ENCODE results near the gene CEP112. TPM values are rescaled to one million over a fixed set of nuclear protein-coding genes. Genes with fewer than 3 reads are reported as not detected.

The CEP112 gene
- total and polyA plus RNA-seq, 4 donors = 5.9 to 32.9 (median 18.8) TPM

DNA sequence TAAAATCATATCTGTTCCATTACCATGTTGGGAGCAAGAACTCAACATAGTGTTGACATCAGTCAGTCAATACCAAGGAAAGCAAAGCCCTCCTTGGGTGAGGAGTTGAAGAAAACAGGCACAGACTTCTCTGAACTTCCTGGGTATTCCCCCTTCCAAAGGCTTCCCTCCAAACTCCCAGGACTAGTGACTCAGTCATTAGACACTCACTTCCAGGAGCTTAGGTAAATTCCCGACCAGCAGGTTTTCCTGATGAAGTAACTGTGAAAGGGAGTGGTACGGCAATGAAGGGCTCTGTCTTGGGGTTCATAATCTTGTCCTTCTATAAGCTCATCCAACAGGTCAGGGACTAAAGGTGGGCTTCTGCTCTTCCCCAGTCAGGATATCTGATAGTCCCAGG lies 336.7 kb downstream of the CEP112 start:
- DNase-seq (no peak), ATAC-seq (ENCODE audit: insufficient read depth, low FRiP score) (peak; percentile 34)
- H3K9me3 ChIP-seq (ENCODE audit: control insufficient read depth in 4 of 4, insufficient read depth in 3 of 4, low read length in 3 of 4) = no peaks in the 10 kb centered on the region
- H3K4me3 ChIP-seq = no peak overlapping the region
- no peak overlapping the region for H3K9ac ChIP-seq (ENCODE audit: insufficient read depth in 1 of 2, low read length in 2 of 2)
- no peaks in the 10 kb centered on the region for H3K36me3 ChIP-seq (ENCODE audit: control insufficient read depth in 4 of 4, insufficient read depth in 4 of 4, low read length in 4 of 4)
- 67 to 82% methylated on average over 2 of the region's 2 CpGs for WGBS, 2 donors
- no peak overlapping the region for H3K27ac ChIP-seq (ENCODE audit: low read depth in 1 of 2, low read length in 1 of 2)
- TF ChIP-seq CTCF (IDR thresholded peaks at IDR 0.05; ENCODE audit: control extremely low read depth, extremely low read depth) = no peak
- H3K4me1 ChIP-seq (ENCODE audit: control insufficient read depth in 5 of 5, insufficient read depth in 5 of 5, low read length in 5 of 5) = peaks cover 0 to 16% (median 2%) of the 10 kb centered on the region in 5 donors
- H3K27me3 ChIP-seq (ENCODE audit: control insufficient read depth in 3 of 3, insufficient read depth in 3 of 3, low read length in 2 of 3) = no peaks in the 10 kb centered on the region

DNA sequence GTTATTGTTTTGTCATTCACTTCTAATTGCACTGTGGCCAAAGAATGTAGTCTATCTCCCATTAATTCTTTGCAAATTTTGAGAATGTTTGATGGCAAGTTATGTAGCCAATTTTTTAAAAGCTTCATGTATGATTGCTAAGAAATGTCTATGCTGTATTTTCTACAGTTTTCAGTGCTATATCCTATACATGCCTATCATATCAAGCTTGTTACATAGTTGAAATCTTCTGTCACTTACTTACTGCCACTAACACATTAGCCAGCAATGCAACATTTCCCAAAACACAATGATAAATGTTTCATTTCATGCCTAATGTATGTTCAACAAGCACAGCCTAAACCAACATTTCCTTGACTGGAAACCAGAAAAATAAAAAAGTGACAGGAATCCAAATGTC lies 338.1 kb downstream of the CEP112 start:
- H3K9me3 ChIP-seq (ENCODE audit: control insufficient read depth in 4 of 4, insufficient read depth in 3 of 4, low read length in 3 of 4) = no peaks in the 10 kb centered on the region
- ATAC-seq (ENCODE audit: insufficient read depth, low FRiP score) (no peak), DNase-seq (peak in 2 of 3 donors; percentile 49 to 53)
- no peak overlapping the region for H3K27ac ChIP-seq (ENCODE audit: low read depth in 1 of 2, low read length in 1 of 2)
- no peaks in the 10 kb centered on the region for H3K36me3 ChIP-seq (ENCODE audit: control insufficient read depth in 4 of 4, insufficient read depth in 4 of 4, low read length in 4 of 4)
- no peak overlapping the region for H3K9ac ChIP-seq (ENCODE audit: insufficient read depth in 1 of 2, low read length in 2 of 2)
- TF ChIP-seq CTCF (IDR thresholded peaks at IDR 0.05; ENCODE audit: control extremely low read depth, extremely low read depth) = no peak
- peaks cover 0 to 16% (median 2%) of the 10 kb centered on the region in 5 donors for H3K4me1 ChIP-seq (ENCODE audit: control insufficient read depth in 5 of 5, insufficient read depth in 5 of 5, low read length in 5 of 5)
- no peak overlapping the region for H3K4me3 ChIP-seq
- no peaks in the 10 kb centered on the region for H3K27me3 ChIP-seq (ENCODE audit: control insufficient read depth in 3 of 3, insufficient read depth in 3 of 3, low read length in 2 of 3)

DNA sequence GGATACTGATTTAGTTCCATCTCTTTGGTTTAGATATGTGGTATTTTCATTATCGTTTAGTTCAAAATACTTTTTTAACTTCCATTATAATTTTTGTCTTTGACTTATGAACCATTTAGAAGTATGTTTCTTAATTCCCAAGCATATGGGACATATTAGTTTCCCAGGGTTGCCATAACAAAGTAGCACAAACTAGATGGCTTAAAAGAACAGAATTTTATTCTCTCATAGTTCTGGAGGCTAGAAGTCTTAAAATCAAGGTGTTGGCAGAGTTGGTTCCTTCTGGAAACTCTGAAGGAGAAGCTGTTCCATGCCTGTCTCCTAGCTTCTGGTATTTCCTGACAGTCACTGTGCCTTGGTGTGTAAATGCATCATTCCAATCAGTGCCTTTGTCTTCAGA lies 339.0 kb downstream of the CEP112 start:
- ATAC-seq (ENCODE audit: insufficient read depth, low FRiP score) (no peak), DNase-seq (no peak)
- TF ChIP-seq CTCF (IDR thresholded peaks at IDR 0.05; ENCODE audit: control extremely low read depth, extremely low read depth) = no peak
- Histone ChIP-seq H3K9me3 (ENCODE audit: control insufficient read depth in 4 of 4, insufficient read depth in 3 of 4, low read length in 3 of 4) (no peaks in the 10 kb centered on the region), H3K4me1 (ENCODE audit: control insufficient read depth in 5 of 5, insufficient read depth in 5 of 5, low read length in 5 of 5) (peaks cover 0 to 16% (median 2%) of the 10 kb centered on the region in 5 donors), H3K27me3 (ENCODE audit: control insufficient read depth in 3 of 3, insufficient read depth in 3 of 3, low read length in 2 of 3) (no peaks in the 10 kb centered on the region), H3K36me3 (ENCODE audit: control insufficient read depth in 4 of 4, insufficient read depth in 4 of 4, low read length in 4 of 4) (no peaks in the 10 kb centered on the region), H3K4me3 (no peak overlapping the region), H3K9ac (ENCODE audit: insufficient read depth in 1 of 2, low read length in 2 of 2) (no peak overlapping the region), H3K27ac (ENCODE audit: low read depth in 1 of 2, low read length in 1 of 2) (no peak overlapping the region)
- 89 to 97% methylated on average over 1 of the region's 1 CpG for WGBS, 2 donors

All from lung (tissue), 12 donors.